HG02884 (cell line): ENCODE results near the gene GSTA1.
"Not testable (repeated sequence)": the region's sequence is repeated elsewhere in the genome, so short reads cannot be mapped to it uniquely, and the experiment has no call there.

Experiments
- ATAC-seq: cut with Tn5 transposase; IDR thresholded peaks from one replicate; pipeline ENCODE4 v1.9.1; 2021; ENCODE audit warnings: mild to moderate bottlenecking, moderate library complexity; ENCODE audit not compliant: unreplicated experiment

GSTA1 gene

GRCh38 chr6:52759085-52759484, 44.5 kb downstream of the GSTA1 start:
- no peak for ATAC-seq

- not testable (repeated sequence) for ATAC-seq
These were observed 45.8 kb downstream of the GSTA1 start for GRCh38 chr6:52757651-52758338.

GRCh38 chr6:52754443-52754842, 49.2 kb downstream of the GSTA1 start:
- no peak for ATAC-seq

- not testable (repeated sequence) for ATAC-seq
These were observed 50.5 kb downstream of the GSTA1 start for GRCh38 chr6:52753137-52753536.

GRCh38 chr6:52752310-52752709, 51.3 kb downstream of the GSTA1 start:
- no peak for ATAC-seq

GRCh38 chr6:52749556-52750152, 54.0 kb downstream of the GSTA1 start:
- no peak for ATAC-seq

GRCh38 chr6:52747301-52747700, 56.3 kb downstream of the GSTA1 start:
- ATAC-seq, result not testable (repeated sequence)

GRCh38 chr6:52746213-52746612, 57.4 kb downstream of the GSTA1 start:
- ATAC-seq, result no peak

- no peak for ATAC-seq
These were observed 57.8 kb downstream of the GSTA1 start for GRCh38 chr6:52745764-52746201.

- ATAC-seq, result no peak
These were observed 61.7 kb downstream of the GSTA1 start for GRCh38 chr6:52741872-52742271.
